ENCODE measurements around the gene MAN1A1.

DNA sequence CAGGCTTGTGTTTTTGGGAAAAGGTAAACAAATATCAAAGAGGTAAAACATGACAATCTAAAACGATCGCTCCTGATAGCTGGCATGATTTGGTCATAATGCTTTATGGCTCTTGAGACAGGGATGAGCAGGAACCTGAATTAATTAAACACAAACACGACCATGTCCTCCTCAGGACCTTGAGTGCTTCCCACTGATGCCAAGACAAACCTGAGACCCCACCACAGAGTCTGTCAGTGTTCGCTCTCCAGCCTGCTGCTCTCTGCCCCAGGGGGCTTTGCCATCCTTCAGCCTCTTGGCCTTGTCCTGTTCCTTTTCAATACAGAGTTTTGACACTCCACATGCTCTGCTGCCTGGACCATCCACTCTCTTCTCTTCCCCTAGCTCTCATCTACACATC, 119.4 kb downstream of the MAN1A1 start:
- TF ChIP-seq, protein P1, sequence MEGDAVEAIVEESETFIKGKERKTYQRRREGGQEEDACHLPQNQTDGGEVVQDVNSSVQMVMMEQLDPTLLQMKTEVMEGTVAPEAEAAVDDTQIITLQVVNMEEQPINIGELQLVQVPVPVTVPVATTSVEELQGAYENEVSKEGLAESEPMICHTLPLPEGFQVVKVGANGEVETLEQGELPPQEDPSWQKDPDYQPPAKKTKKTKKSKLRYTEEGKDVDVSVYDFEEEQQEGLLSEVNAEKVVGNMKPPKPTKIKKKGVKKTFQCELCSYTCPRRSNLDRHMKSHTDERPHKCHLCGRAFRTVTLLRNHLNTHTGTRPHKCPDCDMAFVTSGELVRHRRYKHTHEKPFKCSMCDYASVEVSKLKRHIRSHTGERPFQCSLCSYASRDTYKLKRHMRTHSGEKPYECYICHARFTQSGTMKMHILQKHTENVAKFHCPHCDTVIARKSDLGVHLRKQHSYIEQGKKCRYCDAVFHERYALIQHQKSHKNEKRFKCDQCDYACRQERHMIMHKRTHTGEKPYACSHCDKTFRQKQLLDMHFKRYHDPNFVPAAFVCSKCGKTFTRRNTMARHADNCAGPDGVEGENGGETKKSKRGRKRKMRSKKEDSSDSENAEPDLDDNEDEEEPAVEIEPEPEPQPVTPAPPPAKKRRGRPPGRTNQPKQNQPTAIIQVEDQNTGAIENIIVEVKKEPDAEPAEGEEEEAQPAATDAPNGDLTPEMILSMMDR (optimal IDR thresholded peaks at IDR 0.05 in 1 of 3, IDR thresholded peaks at IDR 0.05 in 1 of 3, conservative IDR thresholded peaks at IDR 0.05 in 1 of 3; ENCODE audit: extremely low read depth in 1 of 3, insufficient read depth in 2 of 3, low read length in 3 of 3), result no peak
- TF ChIP-seq EZH2 (IDR thresholded peaks at IDR 0.05; ENCODE audit: low read length), result no peak

Measured in keratinocyte (primary cell).